Lower leg skin (tissue), 4 donors: ENCODE measurements around the gene PLA2G3. TPM values are rescaled to one million over a fixed set of nuclear protein-coding genes. Genes with fewer than 3 reads are reported as not detected.

Experiments used
- DNase-seq, 2 donors: peaks; one replicate each; pipeline ENCODE4 v3.0.0-alpha.2; 2019; ENCODE audit warnings: low spot score in 2 of 2
- H3K4me3 ChIP-seq: fragments of 200-600 bp; sonication (generic); 2 replicates; pipeline ENCODE4 v1.5.1; 2017; ENCODE audit warnings: mild to moderate bottlenecking, low read depth; ENCODE audit not compliant: poor library complexity, severe bottlenecking
- POLR2A ChIP-seq, 2 donors: fragments of 450-650 bp; IDR thresholded peaks; one replicate each; pipeline ENCODE4 v1.6.1; 2016 to 2017; ENCODE audit warnings: antibody characterized with exemption in 2 of 2, mild to moderate bottlenecking in 1 of 2, moderate library complexity in 1 of 2
- WGBS, 2 donors: methylation state at CpG; one replicate each; pipeline ENCODE4 v1.1.5; 2018; 5-methylcytosine and 5-hydroxymethylcytosine counted together
- intact Hi-C: fragments of 100-400 bp; cut with DNase I; formaldehyde crosslinking; loops from one replicate; pipeline ENCODE4 v1.15.0; 2023; ENCODE audit warnings: low total_unique reads
- microRNA counts, 2 donors: library from miRNA; unstranded; fragments of <30 nt; microRNA quantifications; one replicate each; lab custom pipeline; 2016
- microRNA-seq, 2 donors: library from miRNA; unstranded; fragments of <30 nt; microRNA quantifications; one replicate each; pipeline ENCODE4, GENCODE V29; 2016; ENCODE audit warnings: borderline replicate concordance in 2 of 2, borderline number of aligned reads in 1 of 2
- total RNA-seq, 4 donors: library from RNA; depleted of rRNA; stranded (reverse); fragments of >200 nt; gene quantifications; one replicate each; pipeline ENCODE4 v1.1.0, GENCODE V29; 2016
- TF ChIP-seq, protein P1 (sequence below), 3 donors: fragments of 450-650 bp; IDR thresholded peaks; one replicate each; pipeline ENCODE4 v1.5.1; 2016; ENCODE audit warnings: antibody characterized with exemption in 3 of 3, mild to moderate bottlenecking in 3 of 3, moderate library complexity in 2 of 3

Gene PLA2G3
- total RNA-seq, 4 donors from 2014 or later = 6.5 to 11.3 (median 8.7) TPM

GRCh38 chr22:31085493-31085824, 54.8 kb downstream of the PLA2G3 start:
- H3K4me3 ChIP-seq = no peak overlapping the region
- TF ChIP-seq POLR2A (IDR thresholded peaks at IDR 0.05) = no peak
- TF ChIP-seq, protein P1, sequence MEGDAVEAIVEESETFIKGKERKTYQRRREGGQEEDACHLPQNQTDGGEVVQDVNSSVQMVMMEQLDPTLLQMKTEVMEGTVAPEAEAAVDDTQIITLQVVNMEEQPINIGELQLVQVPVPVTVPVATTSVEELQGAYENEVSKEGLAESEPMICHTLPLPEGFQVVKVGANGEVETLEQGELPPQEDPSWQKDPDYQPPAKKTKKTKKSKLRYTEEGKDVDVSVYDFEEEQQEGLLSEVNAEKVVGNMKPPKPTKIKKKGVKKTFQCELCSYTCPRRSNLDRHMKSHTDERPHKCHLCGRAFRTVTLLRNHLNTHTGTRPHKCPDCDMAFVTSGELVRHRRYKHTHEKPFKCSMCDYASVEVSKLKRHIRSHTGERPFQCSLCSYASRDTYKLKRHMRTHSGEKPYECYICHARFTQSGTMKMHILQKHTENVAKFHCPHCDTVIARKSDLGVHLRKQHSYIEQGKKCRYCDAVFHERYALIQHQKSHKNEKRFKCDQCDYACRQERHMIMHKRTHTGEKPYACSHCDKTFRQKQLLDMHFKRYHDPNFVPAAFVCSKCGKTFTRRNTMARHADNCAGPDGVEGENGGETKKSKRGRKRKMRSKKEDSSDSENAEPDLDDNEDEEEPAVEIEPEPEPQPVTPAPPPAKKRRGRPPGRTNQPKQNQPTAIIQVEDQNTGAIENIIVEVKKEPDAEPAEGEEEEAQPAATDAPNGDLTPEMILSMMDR (IDR thresholded peaks at IDR 0.05) = no peak
- DNase-seq = peak; percentile 35 to 90
- WGBS, 2 donors = 15 to 22% methylated on average over 11 to 12 of the region's 13 CpGs
- intact Hi-C loops = loop anchor here (5.0 kb wide), 1 partner anchor 138 kb away; no protein-coding TSS in a partner anchor

- 0 to 1% methylated on average over 1 to 27 of the region's 69 CpGs for WGBS, 2 donors
- DNase-seq = peak; percentile 81 to 98
- TF ChIP-seq, protein P1 (IDR thresholded peaks at IDR 0.05) = peak in 1 of 3 donors; percentile 22
- TF ChIP-seq POLR2A (IDR thresholded peaks at IDR 0.05) = peak in 1 of 2 donors; percentile 7
- intact Hi-C loops = loop anchor here (5.0 kb wide), 1 partner anchor 138 kb away; no protein-coding TSS in a partner anchor
- H3K4me3 ChIP-seq = peak overlapping the region; percentile 30
These were observed 55.4 kb downstream of the PLA2G3 start for GRCh38 chr22:31084811-31085492.

MicroRNAs within 50 kb of the gene (microRNA counts, 767-probe panel; counts per million panel counts)
- 0 to 358 counts per million in 2 donors for microRNA hsa-miR-3928 (lab: Ali Mortazavi, UCI)

Small RNAs within 50 kb of the gene (microRNA-seq; reads per million reads assigned to microRNA genes)
- 2.8 to 6.1 reads per million in 2 donors for gene MIR3928

Other genes with a start within 250 kb of the PLA2G3 start
- 10 to 100 TPM; 16.2 to 34.7 (median 21.4) TPM for gene MORC2, start 171.7 kb downstream of the PLA2G3 start, total RNA-seq
- 10 to 100 TPM; 43.8 to 63.0 (median 50.9) TPM for gene TUG1, start 171.2 kb downstream of the PLA2G3 start, total RNA-seq
- gene SMTN, start 59.2 kb downstream of the PLA2G3 start, total RNA-seq = 10 to 100 TPM; 46.1 to 86.1 (median 62.3) TPM
- 100 to 1,000 TPM in 2 of 4 donors, 10 to 100 TPM in 2; 66.6 to 164 (median 92.8) TPM for gene SELENOM, start 32.9 kb downstream of the PLA2G3 start, total RNA-seq
- 1 to 10 TPM; 1.4 to 4.2 (median 2.9) TPM for gene INPP5J, start 17.5 kb downstream of the PLA2G3 start, total RNA-seq
- gene RNF185, start 19.7 kb upstream of the PLA2G3 start, total RNA-seq = 10 to 100 TPM; 29.0 to 59.0 (median 44.7) TPM
- gene LIMK2, start 71.8 kb upstream of the PLA2G3 start, total RNA-seq = 100 to 1,000 TPM; 135 to 218 (median 168) TPM
- 100 to 1,000 TPM in 3 of 4 donors, 10 to 100 TPM in 1; 84.8 to 162 (median 120) TPM for gene PIK3IP1, start 152.0 kb upstream of the PLA2G3 start, total RNA-seq
- 10 to 100 TPM; 10.5 to 17.0 (median 13.0) TPM for gene PATZ1, start 205.8 kb upstream of the PLA2G3 start, total RNA-seq